Heart left ventricle (tissue), 13 donors: ENCODE results near the gene SHROOM3.

ENCODE experiments used
- CTCF ChIP-seq, 12 donors: fragments of 200-600 bp; sonication (generic) in 4 of 12; IDR thresholded peaks; one replicate each; pipeline versions ENCODE4 v1.5.0 to v1.8.0; 2018 to 2022; ENCODE audit warnings: antibody characterized with exemption in 12 of 12, mild to moderate bottlenecking in 5 of 12
- POLR2A ChIP-seq, 2 donors: fragments of 450-650 bp; IDR thresholded peaks; one replicate each; pipeline ENCODE4 v1.6.1; 2017; ENCODE audit warnings: antibody characterized with exemption in 2 of 2, mild to moderate bottlenecking in 2 of 2, moderate library complexity in 2 of 2
- donor health status: ischemic (EF 13 %, LVEDD 7.1; RV severe dilation, severe dysfunction).
- donor health status: DM: no; HTN: yes; CAD: no.
- donor health status: DM: no; HTN: no; CAD: no.
- donor health status: ischemic (EF 25% LVEDD 6.9; RV normal size, moderate dysfunction).
- donor health status: ischemic (EF 25% LVEDD 5.7; RV mildly dilated, moderate dysfunction).
- donor health status: ischemic (EF 35%, LVEDD 5.7; RV mildly dilated, moderate dysfunction).
- donor health status: nonischemic (EF 11% LVEDD 7.7; RV severe dilation, severe dysfunction).
- donor health status: DM: yes; HTN: yes; CAD: no.
- donor health status: PGD.
- donor health status: ischemic (EF 29% LVEDD 5.4; RV normal size, mild dysfunction).
- donor health status: nonischemic (EF 23%, LVEDD 6.1; RV moderate dilation, normal function).

GRCh38 chr4:76494243-76494642 is 59.2 kb downstream of the SHROOM3 start:
- TF ChIP-seq POLR2A (IDR thresholded peaks at IDR 0.05) (no peak), CTCF (IDR thresholded peaks at IDR 0.05) (no peak)
